Activated CD4-positive, alpha-beta T cell treated with anti-CD3 and anti-CD28 coated beads for 4 hours (primary cell): ENCODE data around the gene CLCN3.
"Not testable (repeated sequence)": the region's sequence is repeated elsewhere in the genome, so short reads cannot be mapped to it uniquely, and the experiment has no call there.

Experiments
- DNase-seq, 2 donors: peaks; one replicate each; pipeline ENCODE4 v3.0.0-alpha.2; 2020

CLCN3 gene

GRCh38 chr4:169716677-169717076 lies 96.3 kb downstream of the CLCN3 start:
- DNase-seq, result no peak

GRCh38 chr4:169720529-169720928 lies 100.2 kb downstream of the CLCN3 start:
- DNase-seq, result no peak

- DNase-seq, result peak in 1 of 2 donors; percentile 15
Observed at GRCh38 chr4:169723207-169723965, 103.0 kb downstream of the CLCN3 start.

GRCh38 chr4:169724260-169724659 lies 103.9 kb downstream of the CLCN3 start:
- DNase-seq, result no peak

- no peak for DNase-seq
Observed at GRCh38 chr4:169727616-169728015, 107.2 kb downstream of the CLCN3 start.

- no peak for DNase-seq
Observed at GRCh38 chr4:169730564-169730963, 110.2 kb downstream of the CLCN3 start.

- DNase-seq, result not testable (repeated sequence)
Observed at GRCh38 chr4:169738604-169739003, 118.2 kb downstream of the CLCN3 start.

- DNase-seq, result no peak
Observed at GRCh38 chr4:169741569-169741968, 121.2 kb downstream of the CLCN3 start.

- no peak for DNase-seq
Observed at GRCh38 chr4:169744601-169745000, 124.2 kb downstream of the CLCN3 start.

GRCh38 chr4:169745291-169745690 lies 124.9 kb downstream of the CLCN3 start:
- DNase-seq, result no peak

- DNase-seq, result no peak
Observed at GRCh38 chr4:169756971-169757574, 136.7 kb downstream of the CLCN3 start.

GRCh38 chr4:169757575-169758184 lies 137.3 kb downstream of the CLCN3 start, which contains the start of gene HPF1:
Gene HPF1 (minus strand): TSS chr4:169757944. CDS start chr4:169757877, 67 bp downstream.
- DNase-seq, result peak; percentile 94 to 96

- DNase-seq, result no peak
Observed at GRCh38 chr4:169758401-169758962, 138.1 kb downstream of the CLCN3 start.

GRCh38 chr4:169761846-169762245 lies 141.5 kb downstream of the CLCN3 start:
- no peak for DNase-seq

GRCh38 chr4:169765835-169766234 lies 145.5 kb downstream of the CLCN3 start:
- no peak for DNase-seq

- DNase-seq, result no peak
Observed at GRCh38 chr4:169766741-169767140, 146.4 kb downstream of the CLCN3 start.

GRCh38 chr4:169768385-169768784 lies 148.0 kb downstream of the CLCN3 start:
- no peak for DNase-seq

- no peak for DNase-seq
Observed at GRCh38 chr4:169770416-169770815, 150.0 kb downstream of the CLCN3 start.

GRCh38 chr4:169771556-169772080 lies 151.2 kb downstream of the CLCN3 start:
- DNase-seq, result not testable (repeated sequence)
